Measurements from ENCODE around the gene ARHGEF39. TPM values are rescaled to one million over a fixed set of nuclear protein-coding genes. Genes with fewer than 3 reads are reported as not detected.
A peak's percentile ranks its signal among the peaks of the same experiment; 100 is the strongest.

The ARHGEF39 gene
- total RNA-seq, 1 donor from 2014 or later, result 0.85 TPM

- TF ChIP-seq, protein P1, sequence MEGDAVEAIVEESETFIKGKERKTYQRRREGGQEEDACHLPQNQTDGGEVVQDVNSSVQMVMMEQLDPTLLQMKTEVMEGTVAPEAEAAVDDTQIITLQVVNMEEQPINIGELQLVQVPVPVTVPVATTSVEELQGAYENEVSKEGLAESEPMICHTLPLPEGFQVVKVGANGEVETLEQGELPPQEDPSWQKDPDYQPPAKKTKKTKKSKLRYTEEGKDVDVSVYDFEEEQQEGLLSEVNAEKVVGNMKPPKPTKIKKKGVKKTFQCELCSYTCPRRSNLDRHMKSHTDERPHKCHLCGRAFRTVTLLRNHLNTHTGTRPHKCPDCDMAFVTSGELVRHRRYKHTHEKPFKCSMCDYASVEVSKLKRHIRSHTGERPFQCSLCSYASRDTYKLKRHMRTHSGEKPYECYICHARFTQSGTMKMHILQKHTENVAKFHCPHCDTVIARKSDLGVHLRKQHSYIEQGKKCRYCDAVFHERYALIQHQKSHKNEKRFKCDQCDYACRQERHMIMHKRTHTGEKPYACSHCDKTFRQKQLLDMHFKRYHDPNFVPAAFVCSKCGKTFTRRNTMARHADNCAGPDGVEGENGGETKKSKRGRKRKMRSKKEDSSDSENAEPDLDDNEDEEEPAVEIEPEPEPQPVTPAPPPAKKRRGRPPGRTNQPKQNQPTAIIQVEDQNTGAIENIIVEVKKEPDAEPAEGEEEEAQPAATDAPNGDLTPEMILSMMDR (IDR thresholded peaks at IDR 0.05), result no peak
- H3K27me3 Mint-ChIP-seq (ENCODE audit: low read depth), result no peaks in the 10 kb centered on the region
- H3K9me3 Mint-ChIP-seq (ENCODE audit: low read depth), result no peaks in the 10 kb centered on the region
- H3K4me3 Mint-ChIP-seq (ENCODE audit: unreplicated experiment), result peak overlapping the region; percentile 57
- H3K4me1 Mint-ChIP-seq (ENCODE audit: low read depth), result peaks cover 33% of the 10 kb centered on the region
- DNase-seq (ENCODE audit: low spot score), result no peak
- no peaks in the 10 kb centered on the region for H3K36me3 Mint-ChIP-seq (ENCODE audit: low read depth)
- H3K27ac Mint-ChIP-seq (ENCODE audit: unreplicated experiment), result no peak overlapping the region
Measured at GRCh38 chr9:35675204-35675603, 10.2 kb upstream of the ARHGEF39 start.

GRCh38 chr9:35674025-35674361 lies 9.0 kb upstream of the ARHGEF39 start:
- TF ChIP-seq, protein P1 (IDR thresholded peaks at IDR 0.05), result no peak
- peaks cover 35% of the 10 kb centered on the region for H3K4me1 Mint-ChIP-seq (ENCODE audit: low read depth)
- no peak overlapping the region for H3K4me3 Mint-ChIP-seq (ENCODE audit: unreplicated experiment)
- DNase-seq (ENCODE audit: low spot score), result no peak
- no peak overlapping the region for H3K27ac Mint-ChIP-seq (ENCODE audit: unreplicated experiment)
- H3K27me3 Mint-ChIP-seq (ENCODE audit: low read depth), result no peaks in the 10 kb centered on the region
- H3K36me3 Mint-ChIP-seq (ENCODE audit: low read depth), result no peaks in the 10 kb centered on the region
- H3K9me3 Mint-ChIP-seq (ENCODE audit: low read depth), result no peaks in the 10 kb centered on the region

- DNase-seq (ENCODE audit: low spot score), result no peak
- Mint-ChIP-seq H3K9me3 (ENCODE audit: low read depth) (no peaks in the 10 kb centered on the region), H3K27ac (ENCODE audit: unreplicated experiment) (no peak within 1 kb of the TSS), H3K27me3 (ENCODE audit: low read depth) (no peaks in the 10 kb centered on the region), H3K36me3 (ENCODE audit: low read depth) (no peaks in the 10 kb centered on the region), H3K4me3 (ENCODE audit: unreplicated experiment) (peak within 1 kb of the TSS; percentile 56), H3K4me1 (ENCODE audit: low read depth) (peaks cover 38% of the 10 kb centered on the region)
- TF ChIP-seq, protein P1 (IDR thresholded peaks at IDR 0.05), result no peak
Measured at GRCh38 chr9:35673132-35674024, 8.4 kb upstream of the ARHGEF39 start, which contains the start of gene CA9. CA9 (plus strand) TSS chr9:35673928; CDS start chr9:35673960, 32 bp downstream.

- DNase-seq (ENCODE audit: low spot score), result no peak
- H3K9me3 Mint-ChIP-seq (ENCODE audit: low read depth), result no peaks in the 10 kb centered on the region
- TF ChIP-seq, protein P1 (IDR thresholded peaks at IDR 0.05), result no peak
Measured at GRCh38 chr9:35669331-35670145, 4.5 kb upstream of the ARHGEF39 start.

DNA sequence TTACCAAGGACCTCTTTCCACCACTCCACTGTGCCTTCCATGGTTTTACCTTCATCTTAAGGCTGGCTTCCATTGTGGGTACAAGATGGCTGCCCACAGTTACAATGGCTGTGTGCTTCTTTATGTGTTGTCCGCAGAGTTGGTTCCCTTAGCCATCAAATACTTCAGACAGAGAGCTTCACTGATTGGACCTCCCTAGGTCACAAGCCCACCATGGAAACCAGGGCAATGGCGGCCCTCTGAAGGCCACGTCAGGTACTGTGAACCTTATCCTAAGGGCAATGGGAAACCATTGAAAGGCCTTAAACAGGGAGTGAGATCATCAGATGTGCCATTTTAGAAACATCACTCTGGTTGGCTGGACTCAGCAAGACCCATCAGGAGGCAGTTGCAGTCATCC lies 2.9 kb upstream of the ARHGEF39 start:
- Mint-ChIP-seq H3K9me3 (ENCODE audit: low read depth) (no peaks in the 10 kb centered on the region), H3K4me3 (ENCODE audit: unreplicated experiment) (no peak overlapping the region)

More at GRCh38 chr9:35669331-35670145, 4.5 kb upstream of the ARHGEF39 start:
- Mint-ChIP-seq H3K27me3 (ENCODE audit: low read depth) (no peaks in the 10 kb centered on the region), H3K36me3 (ENCODE audit: low read depth) (no peaks in the 10 kb centered on the region), H3K4me1 (ENCODE audit: low read depth) (peaks cover 48% of the 10 kb centered on the region), H3K27ac (ENCODE audit: unreplicated experiment) (peak overlapping the region; percentile 4), H3K4me3 (ENCODE audit: unreplicated experiment) (no peak overlapping the region)

More for the DNA sequence above, 2.9 kb upstream of the ARHGEF39 start:
- Mint-ChIP-seq H3K27ac (ENCODE audit: unreplicated experiment) (no peak overlapping the region), H3K36me3 (ENCODE audit: low read depth) (no peaks in the 10 kb centered on the region), H3K27me3 (ENCODE audit: low read depth) (no peaks in the 10 kb centered on the region), H3K4me1 (ENCODE audit: low read depth) (peaks cover 50% of the 10 kb centered on the region)
- TF ChIP-seq, protein P1 (IDR thresholded peaks at IDR 0.05), result no peak
- no peak for DNase-seq (ENCODE audit: low spot score)

Measured in chondrocyte (in vitro differentiated cells).